T-cell (primary cell): ENCODE data around the gene TNS2. TPM values are rescaled to one million over a fixed set of nuclear protein-coding genes. Genes with fewer than 3 reads are reported as not detected.
A peak's percentile ranks its signal among the peaks of the same experiment; 100 is the strongest.

ENCODE experiments used
- ATAC-seq, 4 experiments: fragments of 200-7000 bp in 3 of 4; fragments of 150-1000 bp in 1 of 4; cut with Tn5 transposase; replicated peaks in 1 of 4; 1 replicate in 3 of 4; 2 replicates in 1 of 4; pipeline ENCODE4 v1.10.0; 2021; ENCODE audit warnings: moderate library complexity in 3 of 4, mild to moderate bottlenecking in 2 of 4, moderate number of reproducible peaks in 1 of 4
- CTCF ChIA-PET, 2 donors: fragments of 300-600 bp; sonication (Branson Sonifier 250); formaldehyde crosslinking; loops; one replicate each; lab custom pipeline; 2022; ENCODE audit warnings: antibody characterized with exemption in 2 of 2; lab: Charles Lee
- POLR2A ChIA-PET, 2 donors: fragments of 300-600 bp; sonication (Branson Sonifier 250); formaldehyde crosslinking; loops; one replicate each; lab custom pipeline; 2022; ENCODE audit warnings: antibody characterized with exemption in 2 of 2; lab: Charles Lee
- DNase-seq, 35 experiments: peaks; one replicate each; pipeline versions ENCODE4 v3.0.0 to v3.0.0-alpha.2; 2013 to 2023
- H3K27ac ChIP-seq: one replicate; pipeline ENCODE4 v1.5.1; 2013; ENCODE audit warnings: low read length
- H3K27me3 ChIP-seq, 2 experiments: replicated peaks in 1 of 2; 1 replicate in 1 of 2; 2 replicates in 1 of 2; pipeline versions ENCODE4 v1.6.1 to v1.7.0; 2013; ENCODE audit warnings: low read length in 1 of 2, mixed read lengths in 1 of 2; ENCODE audit not compliant: control insufficient read depth in 2 of 2, insufficient read depth in 2 of 2; ENCODE audit errors: extremely low read depth in 1 of 2
- H3K36me3 ChIP-seq, 2 donors: 1 replicate in 1 of 2; 2 replicates in 1 of 2; pipeline versions ENCODE4 v1.6.1 to v1.7.0; 2013; ENCODE audit warnings: low read length in 1 of 2; ENCODE audit not compliant: control insufficient read depth in 2 of 2, insufficient read depth in 1 of 2; ENCODE audit errors: extremely low read depth in 1 of 2
- H3K4me1 ChIP-seq, 2 experiments: 1 replicate in 1 of 2; 2 replicates in 1 of 2; pipeline versions ENCODE4 v1.6.1 to v1.7.0; 2013; ENCODE audit warnings: low read length in 2 of 2, mixed read lengths in 1 of 2; ENCODE audit not compliant: insufficient read depth in 2 of 2, control insufficient read depth in 1 of 2; ENCODE audit errors: extremely low read depth in 1 of 2
- H3K4me3 ChIP-seq, 2 donors: 1 replicate in 1 of 2; 2 replicates in 1 of 2; pipeline versions ENCODE4 v1.5.1 to v1.7.0; 2013; ENCODE audit warnings: mild to moderate bottlenecking in 2 of 2, low read length in 1 of 2, moderate library complexity in 1 of 2; ENCODE audit not compliant: control insufficient read depth in 1 of 2; ENCODE audit errors: extremely low read depth in 1 of 2
- H3K9me3 ChIP-seq: 2 replicates; pipeline ENCODE4 v1.7.0; 2013
- H3K27ac Mint-ChIP-seq, 2 donors: one replicate each; pipeline ENCODE4 v1.8.0; 2020 to 2021; ENCODE audit warnings: mild to moderate bottlenecking in 2 of 2, mixed read lengths in 2 of 2
- H3K27me3 Mint-ChIP-seq, 2 donors: one replicate each; pipeline ENCODE4 v1.8.0; 2021 to 2022; ENCODE audit warnings: mixed read lengths in 2 of 2
- H3K36me3 Mint-ChIP-seq: one replicate; pipeline ENCODE4 v1.8.0; 2021; ENCODE audit warnings: mixed read lengths
- H3K4me1 Mint-ChIP-seq, 3 donors: one replicate each; pipeline ENCODE4 v1.8.0; 2020 to 2022; ENCODE audit warnings: mixed read lengths in 3 of 3, mild to moderate bottlenecking in 1 of 3
- H3K4me3 Mint-ChIP-seq, 3 donors: one replicate each; pipeline ENCODE4 v1.8.0; 2020 to 2022; ENCODE audit warnings: mild to moderate bottlenecking in 3 of 3, mixed read lengths in 3 of 3, moderate library complexity in 3 of 3
- H3K9me3 Mint-ChIP-seq, 3 donors: one replicate each; pipeline ENCODE4 v1.8.0; 2020 to 2022; ENCODE audit warnings: mixed read lengths in 3 of 3
- WGBS: methylation state at CpG from one replicate; pipeline ENCODE4 v1.1.5; 2013; ENCODE audit warnings: missing lambda C conversion rate; ENCODE audit not compliant: insufficient coverage; 5-methylcytosine and 5-hydroxymethylcytosine counted together
- total RNA-seq, 35 experiments: library from RNA in 6 of 35; stranded (reverse) in 6 of 35; fragments of 120-200 nt in 1 of 35; gene quantifications; one replicate each; pipeline versions ENCODE4 v1.2.1 to v1.2.4 and lab custom pipeline; 2013 to 2026

The TNS2 gene
- total RNA-seq, 5 donors from 2014 or later (not counting 1 experiment from before 2014, with no cell fraction given): 2.5 to 5.1 (median 3.0) TPM

GRCh38 chr12:53065975-53066931 is 16.4 kb downstream of the TNS2 start:
- 36% methylated on average over 13 of the region's 24 CpGs for WGBS
- no peak overlapping the region for H3K27ac ChIP-seq

GRCh38 chr12:53067074-53067992 is 17.5 kb downstream of the TNS2 start:
- no peak overlapping the region for H3K27ac ChIP-seq
- ATAC-seq (no peak), DNase-seq (no peak)
- ChIA-PET POLR2A (interaction anchor here (0.6 to 1.0 kb wide), 2 partner anchors 32 to 254 kb away, joined by 3 to 17 read pairs; partner anchors contain the start of gene AAAS (in 1 of the 2)), CTCF (interaction anchor here (0.5 to 3.8 kb wide), 8 partner anchors 12 to 173 kb away, joined by 3 to 25 read pairs (median 5); partner anchors contain the start of genes IGFBP6 (in 1 of the 2), SOAT2 (in 1 of the 2) and SPRYD3 (in 1 of the 2))
- no peaks in the 10 kb centered on the region for H3K27me3 Mint-ChIP-seq
- no peaks in the 10 kb centered on the region for H3K9me3 ChIP-seq
- H3K27me3 ChIP-seq: no peaks in the 10 kb centered on the region
- no peak overlapping the region for H3K4me3 ChIP-seq
- H3K27ac Mint-ChIP-seq: peak overlapping the region in 1 of 2 donors; percentile 61
- peaks cover 0 to 5% of the 10 kb centered on the region in 2 experiments for H3K4me1 ChIP-seq
- no peak overlapping the region for H3K4me3 Mint-ChIP-seq
- H3K36me3 ChIP-seq: peaks cover 12 to 69% of the 10 kb centered on the region in 2 donors
- peaks cover 13 to 17% (median 13%) of the 10 kb centered on the region in 3 donors for H3K4me1 Mint-ChIP-seq
- no peaks in the 10 kb centered on the region for H3K9me3 Mint-ChIP-seq
- WGBS: 95% methylated on average over 2 of the region's 7 CpGs
- H3K36me3 Mint-ChIP-seq: peaks cover 33% of the 10 kb centered on the region

More at GRCh38 chr12:53065975-53066931, 16.4 kb downstream of the TNS2 start:
- ChIA-PET POLR2A (interaction anchor here in 1 of 2 donors (1.0 kb wide), 1 partner anchor 255 kb away, joined by 3 read pairs; the partner anchor contains the start of gene AAAS), CTCF (interaction anchor here (0.6 to 3.8 kb wide), 16 partner anchors 10 to 1872 kb away, joined by 3 to 25 read pairs (median 4); partner anchors contain the start of genes IGFBP6 (in 1 of the 2), SOAT2 (in 1 of the 2) and SPRYD3 (in 1 of the 2))
- Histone ChIP-seq H3K4me1 (peaks cover 0 to 5% of the 10 kb centered on the region in 2 experiments), H3K4me3 (no peak overlapping the region), H3K36me3 (peaks cover 12 to 58% of the 10 kb centered on the region in 2 donors), H3K9me3 (no peaks in the 10 kb centered on the region), H3K27me3 (no peaks in the 10 kb centered on the region)
- H3K4me3 Mint-ChIP-seq: no peak overlapping the region
- ATAC-seq: peak; percentile 60 to 79 (median 67)
- peaks cover 28% of the 10 kb centered on the region for H3K36me3 Mint-ChIP-seq
- no peaks in the 10 kb centered on the region for H3K9me3 Mint-ChIP-seq
- peak overlapping the region in 1 of 2 donors; percentile 64 for H3K27ac Mint-ChIP-seq
- peaks cover 10 to 13% (median 12%) of the 10 kb centered on the region in 3 donors for H3K4me1 Mint-ChIP-seq
- peak in 29 of 35 experiments; percentile 23 to 84 (median 54) for DNase-seq
- H3K27me3 Mint-ChIP-seq: no peaks in the 10 kb centered on the region

- H3K9me3 Mint-ChIP-seq: no peaks in the 10 kb centered on the region
- Histone ChIP-seq H3K4me3 (no peak overlapping the region), H3K36me3 (peaks cover 12 to 77% of the 10 kb centered on the region in 2 donors), H3K27ac (no peak overlapping the region), H3K9me3 (no peaks in the 10 kb centered on the region), H3K4me1 (peaks cover 0 to 5% of the 10 kb centered on the region in 2 experiments), H3K27me3 (no peaks in the 10 kb centered on the region)
- ATAC-seq: no peak
- ChIA-PET CTCF (interaction anchor here (0.5 to 3.8 kb wide), 6 partner anchors 11 to 355 kb away, joined by 3 to 25 read pairs (median 4); partner anchors contain the start of genes IGFBP6 (in 1 of the 2) and SPRYD3 (in 1 of the 2)), POLR2A (interaction anchor here in 1 of 2 donors (0.6 kb wide), 1 partner anchor 33 kb away, joined by 17 read pairs; no protein-coding TSS in a partner anchor)
- H3K4me3 Mint-ChIP-seq: no peak overlapping the region
- peak overlapping the region in 1 of 2 donors; percentile 39 for H3K27ac Mint-ChIP-seq
- peaks cover 13 to 22% (median 18%) of the 10 kb centered on the region in 3 donors for H3K4me1 Mint-ChIP-seq
- no peaks in the 10 kb centered on the region for H3K27me3 Mint-ChIP-seq
- 100% methylated on average over 9 of the region's 13 CpGs for whole genome bisulfite sequencing
- DNase-seq: no peak
- H3K36me3 Mint-ChIP-seq: peaks cover 42% of the 10 kb centered on the region
Observed at GRCh38 chr12:53067993-53068770, 18.3 kb downstream of the TNS2 start.

DNA sequence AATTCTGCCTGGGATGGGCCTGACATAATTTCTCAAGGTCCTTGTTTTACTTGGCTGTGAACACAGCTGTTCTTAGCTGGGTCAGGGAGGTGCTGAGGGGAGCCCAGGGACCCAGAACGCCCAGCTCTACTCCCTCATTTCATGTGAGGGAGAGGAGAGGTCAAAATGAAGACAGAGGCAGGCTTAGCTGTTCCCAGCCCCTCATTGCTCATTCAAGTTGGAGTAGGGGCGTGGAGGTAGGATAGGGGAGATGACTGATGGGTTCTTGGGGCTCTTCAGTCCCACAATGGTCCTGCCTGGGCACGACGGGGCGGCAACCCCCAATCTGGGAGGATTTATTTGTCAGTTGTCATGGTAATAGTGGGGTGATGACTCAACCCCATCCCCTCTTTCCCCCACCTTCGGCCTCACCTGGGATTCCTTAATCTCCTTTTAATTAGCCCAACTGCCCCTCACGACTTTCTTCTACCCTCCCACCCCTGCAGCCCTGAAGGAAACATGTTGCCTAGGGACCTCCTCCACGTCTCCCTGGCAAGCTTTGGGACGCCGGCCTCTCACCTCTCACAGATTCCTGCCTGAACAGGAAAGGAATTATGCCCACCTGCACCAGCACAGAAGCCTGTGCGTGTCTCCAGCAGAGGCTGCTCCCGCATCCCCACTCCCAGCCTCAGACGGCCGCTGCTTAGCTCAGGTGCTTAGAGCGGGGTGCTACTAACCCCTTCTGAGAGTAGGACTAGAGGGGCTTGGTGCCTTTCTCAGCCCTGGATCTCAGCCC is 19.1 kb downstream of the TNS2 start:
- CTCF ChIA-PET: interaction anchor here in 1 of 2 donors (0.5 to 3.8 kb wide), 2 partner anchors 29 to 354 kb away, joined by 4 to 25 read pairs; partner anchors contain the start of gene IGFBP6
- H3K9me3 Mint-ChIP-seq: no peaks in the 10 kb centered on the region
- H3K27me3 Mint-ChIP-seq: no peaks in the 10 kb centered on the region
- H3K27ac Mint-ChIP-seq: peak overlapping the region; percentile 27 to 28
- H3K4me3 ChIP-seq: no peak overlapping the region
- DNase-seq: no peak
- no peaks in the 10 kb centered on the region for H3K27me3 ChIP-seq
- WGBS: 89% methylated on average over 3 of the region's 15 CpGs
- peaks cover 42% of the 10 kb centered on the region for H3K36me3 Mint-ChIP-seq
- no peak overlapping the region for H3K27ac ChIP-seq
- peaks cover 16 to 24% (median 20%) of the 10 kb centered on the region in 3 donors for H3K4me1 Mint-ChIP-seq
- peaks cover 0 to 5% of the 10 kb centered on the region in 2 experiments for H3K4me1 ChIP-seq
- peaks cover 12 to 77% of the 10 kb centered on the region in 2 donors for H3K36me3 ChIP-seq
- H3K9me3 ChIP-seq: no peaks in the 10 kb centered on the region
- no peak for ATAC-seq
- POLR2A ChIA-PET: no interaction called here
- no peak overlapping the region for H3K4me3 Mint-ChIP-seq
